NK-92 (cell line): ENCODE measurements around the gene PADI3.

Experiments
- DNase-seq: peaks from one replicate; lab custom pipeline; 2025; ENCODE audit not compliant: unreplicated experiment; lab: John Stamatoyannopoulos, UW

The PADI3 gene

GRCh38 chr1:17328855-17329254 lies 80.0 kb downstream of the PADI3 start:
- no peak for DNase-seq

GRCh38 chr1:17329610-17330009 lies 80.7 kb downstream of the PADI3 start:
- no peak for DNase-seq

- DNase-seq: no peak
Observed at GRCh38 chr1:17330856-17331255, 82.0 kb downstream of the PADI3 start.

GRCh38 chr1:17333081-17333480 lies 84.2 kb downstream of the PADI3 start:
- no peak for DNase-seq
